Measurements from ENCODE around the gene TACO1. TPM values are rescaled to one million over a fixed set of nuclear protein-coding genes. Genes with fewer than 3 reads are reported as not detected.

Gene TACO1
- total and polyA plus RNA-seq, 2 donors (not counting 3 experiments of a cell fraction or from before 2014, with no cell fraction given), result 24.7 to 31.7 TPM

- CTCF ChIA-PET, result interaction anchor here (0.6 to 3.1 kb wide), 4 partner anchors 30 to 210 kb away, joined by 3 to 13 read pairs (median 5); no protein-coding TSS in a partner anchor
- Histone ChIP-seq H3K9me1 (replicated peaks; ENCODE audit: control insufficient read depth, extremely low read depth, insufficient read depth, low read length) (no peaks in the 10 kb centered on the region), H3K4me1 (ENCODE audit: control insufficient read depth, extremely low read depth, insufficient read depth, low read length) (peaks cover 31% of the 10 kb centered on the region), H3K4me3 (replicated peaks in 1 of 3; ENCODE audit: insufficient read depth in 1 of 3, low read depth in 1 of 3, low read length in 3 of 3) (no peak overlapping the region), H3K79me2 (ENCODE audit: control insufficient read depth, insufficient read depth, low read length) (peaks cover 37% of the 10 kb centered on the region), H3K9ac (replicated peaks; ENCODE audit: extremely low read depth, insufficient read depth, low read length) (no peak overlapping the region), H4K20me1 (replicated peaks; ENCODE audit: control insufficient read depth, extremely low read depth, insufficient read depth, low read length) (no peaks in the 10 kb centered on the region), H3K27me3 (ENCODE audit: control insufficient read depth in 2 of 2, insufficient read depth in 2 of 2, low read length in 2 of 2) (no peaks in the 10 kb centered on the region), H3K9me3 (replicated peaks; ENCODE audit: control insufficient read depth, insufficient read depth, low read length) (no peaks in the 10 kb centered on the region), H2AFZ (ENCODE audit: low read depth, low read length) (no peak overlapping the region), H3K4me2 (ENCODE audit: insufficient read depth, low read length) (no peak overlapping the region), H3K36me3 (ENCODE audit: control insufficient read depth in 2 of 2, extremely low read depth in 1 of 2, insufficient read depth in 2 of 2, low read length in 2 of 2) (peaks cover 13 to 24% of the 10 kb centered on the region in 2 experiments), H3K27ac (ENCODE audit: insufficient read depth, low read depth, low read length) (no peak overlapping the region)
- dilution Hi-C loops (cut with MboI; ENCODE audit: extremely low pct_ligation_motif_present, low sequenced_read_pairs) (no loop called here), intact Hi-C loops (cut with micrococcal nuclease) (no loop called here)
- FAIRE-seq, result peak; percentile 61
- no peak for TF ChIP-seq POLR2AphosphoS5 (IDR thresholded peaks at IDR 0.05; ENCODE audit: insufficient read depth, low read depth, low read length)
- no peak for TF ChIP-seq MYC (IDR thresholded peaks at IDR 0.05; ENCODE audit: low read depth, low read length)
- TF ChIP-seq CTCF (IDR thresholded peaks at IDR 0.05; ENCODE audit: extremely low read depth in 1 of 2, insufficient read depth in 1 of 2, low read depth in 1 of 2, low read length in 2 of 2), result no peak
- no peak for TF ChIP-seq EZH2 (IDR thresholded peaks at IDR 0.05; ENCODE audit: borderline replicate concordance, low read depth, low read length, severe bottlenecking)
- no peak for TF ChIP-seq POLR2A (IDR thresholded peaks at IDR 0.05; ENCODE audit: low read depth, low read length)
- TF ChIP-seq JUN (IDR thresholded peaks at IDR 0.05; ENCODE audit: borderline replicate concordance, insufficient read depth, insufficient read length, low read depth), result no peak
- TF ChIP-seq MAX (IDR thresholded peaks at IDR 0.05; ENCODE audit: insufficient read depth, insufficient read length), result no peak
- no peak for TF ChIP-seq FOS (IDR thresholded peaks at IDR 0.05; ENCODE audit: borderline replicate concordance, insufficient read depth, low read length)
- TF ChIP-seq GATA2 (IDR thresholded peaks at IDR 0.05; ENCODE audit: insufficient read depth, insufficient read length, low read depth, low read length), result no peak
- no peak for DNase-seq (ENCODE audit: low read depth, low spot score)
- BruUV-seq (replicated peaks), result no TSS peak
- POLR2A ChIA-PET, result no interaction called here
Measured at GRCh38 chr17:63635787-63636186, 35.1 kb downstream of the TACO1 start.
